Transverse colon (tissue), 3 donors: ENCODE measurements around the gene DLG2.

ENCODE experiments used
- CTCF ChIP-seq, 5 experiments: fragments of 200-600 bp in 3 of 5; fragments of 450-650 bp in 2 of 5; sonication (generic) in 3 of 5; IDR thresholded peaks; 1 replicate in 2 of 5; 2 replicates in 3 of 5; pipeline ENCODE4 v1.5.1; 2016 to 2017; ENCODE audit warnings: antibody characterized with exemption in 5 of 5, inconsistent platforms in 3 of 5, mild to moderate bottlenecking in 2 of 5, moderate library complexity in 1 of 5
- EP300 ChIP-seq: sonication (generic); formaldehyde crosslinking; IDR thresholded peaks from one replicate; pipeline ENCODE4 v1.6.1; 2017; ENCODE audit warnings: antibody characterized with exemption, low read depth

GRCh38 chr11:85236211-85236610 is 390.9 kb downstream of the DLG2 start:
- TF ChIP-seq CTCF (IDR thresholded peaks at IDR 0.05), result no peak
- no peak for TF ChIP-seq EP300
